ENCODE data around the gene MIS12.

MIS12 gene

GRCh38 chr17:5530265-5531084, 44.1 kb downstream of the MIS12 start:
- no peaks in the 10 kb centered on the region for H3K9me3 ChIP-seq (ENCODE audit: low read length)

DNA sequence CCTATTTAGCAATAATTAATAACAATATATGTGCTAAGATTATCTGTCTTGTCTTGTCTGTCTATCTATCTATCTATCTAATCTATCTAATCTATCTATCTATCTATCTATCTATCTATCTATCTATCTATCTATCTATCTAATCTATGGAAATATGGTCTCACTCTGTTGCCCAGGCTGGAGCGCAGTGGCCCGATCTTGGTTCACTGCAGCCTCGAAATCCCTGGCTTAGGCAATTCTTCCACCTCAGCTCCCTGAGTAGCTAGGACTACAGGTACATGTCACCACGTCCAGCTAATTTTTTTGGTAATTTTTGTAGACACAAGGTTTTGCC, 44.7 kb downstream of the MIS12 start:
- Histone ChIP-seq H3K4me1 (ENCODE audit: insufficient read depth, low read length) (peaks cover 18% of the 10 kb centered on the region), H3K9me3 (ENCODE audit: low read length) (no peaks in the 10 kb centered on the region)

More at GRCh38 chr17:5530265-5531084, 44.1 kb downstream of the MIS12 start:
- H3K36me3 ChIP-seq (ENCODE audit: insufficient read depth, low read length): no peaks in the 10 kb centered on the region
- no peak overlapping the region for H3K4me3 ChIP-seq (ENCODE audit: low read length)
- no peaks in the 10 kb centered on the region for H3K27me3 ChIP-seq (ENCODE audit: insufficient read depth, low read length)
- H2AFZ ChIP-seq (ENCODE audit: low read depth, low read length): no peak overlapping the region
- H3K4me1 ChIP-seq (ENCODE audit: insufficient read depth, low read length): peaks cover 18% of the 10 kb centered on the region

GRCh38 chr17:5532581-5532980, 46.2 kb downstream of the MIS12 start:
- Histone ChIP-seq H2AFZ (ENCODE audit: low read depth, low read length) (no peak overlapping the region), H3K27me3 (ENCODE audit: insufficient read depth, low read length) (no peaks in the 10 kb centered on the region), H3K4me3 (ENCODE audit: low read length) (no peak overlapping the region), H3K36me3 (ENCODE audit: insufficient read depth, low read length) (no peaks in the 10 kb centered on the region), H3K9me3 (ENCODE audit: low read length) (no peaks in the 10 kb centered on the region), H3K4me1 (ENCODE audit: insufficient read depth, low read length) (peaks cover 4% of the 10 kb centered on the region)

More for the DNA sequence above, 44.7 kb downstream of the MIS12 start:
- no peak overlapping the region for H3K4me3 ChIP-seq (ENCODE audit: low read length)
- H2AFZ ChIP-seq (ENCODE audit: low read depth, low read length): no peak overlapping the region
- no peaks in the 10 kb centered on the region for H3K27me3 ChIP-seq (ENCODE audit: insufficient read depth, low read length)
- no peaks in the 10 kb centered on the region for H3K36me3 ChIP-seq (ENCODE audit: insufficient read depth, low read length)

GRCh38 chr17:5533486-5534315, 47.3 kb downstream of the MIS12 start:
- Histone ChIP-seq H2AFZ (ENCODE audit: low read depth, low read length) (no peak overlapping the region), H3K4me1 (ENCODE audit: insufficient read depth, low read length) (no peaks in the 10 kb centered on the region), H3K4me3 (ENCODE audit: low read length) (no peak overlapping the region), H3K36me3 (ENCODE audit: insufficient read depth, low read length) (no peaks in the 10 kb centered on the region), H3K27me3 (ENCODE audit: insufficient read depth, low read length) (no peaks in the 10 kb centered on the region), H3K9me3 (ENCODE audit: low read length) (no peaks in the 10 kb centered on the region)

- H3K4me1 ChIP-seq (ENCODE audit: insufficient read depth, low read length): no peaks in the 10 kb centered on the region
- H3K4me3 ChIP-seq (ENCODE audit: low read length): no peak overlapping the region
- no peak overlapping the region for H2AFZ ChIP-seq (ENCODE audit: low read depth, low read length)
- no peaks in the 10 kb centered on the region for H3K9me3 ChIP-seq (ENCODE audit: low read length)
- no peaks in the 10 kb centered on the region for H3K27me3 ChIP-seq (ENCODE audit: insufficient read depth, low read length)
- H3K36me3 ChIP-seq (ENCODE audit: insufficient read depth, low read length): no peaks in the 10 kb centered on the region
Observed at GRCh38 chr17:5535436-5535835, 49.1 kb downstream of the MIS12 start.

GRCh38 chr17:5536866-5537650, 50.7 kb downstream of the MIS12 start:
- H3K4me3 ChIP-seq (ENCODE audit: low read length): no peak overlapping the region
- H3K4me1 ChIP-seq (ENCODE audit: insufficient read depth, low read length): no peaks in the 10 kb centered on the region
- H2AFZ ChIP-seq (ENCODE audit: low read depth, low read length): no peak overlapping the region
- H3K9me3 ChIP-seq (ENCODE audit: low read length): no peaks in the 10 kb centered on the region
- H3K36me3 ChIP-seq (ENCODE audit: insufficient read depth, low read length): no peaks in the 10 kb centered on the region
- no peaks in the 10 kb centered on the region for H3K27me3 ChIP-seq (ENCODE audit: insufficient read depth, low read length)

- Histone ChIP-seq H2AFZ (ENCODE audit: low read depth, low read length) (no peak overlapping the region), H3K4me3 (ENCODE audit: low read length) (no peak overlapping the region), H3K36me3 (ENCODE audit: insufficient read depth, low read length) (no peaks in the 10 kb centered on the region), H3K27me3 (ENCODE audit: insufficient read depth, low read length) (no peaks in the 10 kb centered on the region), H3K9me3 (ENCODE audit: low read length) (no peaks in the 10 kb centered on the region), H3K4me1 (ENCODE audit: insufficient read depth, low read length) (no peaks in the 10 kb centered on the region)
Observed at GRCh38 chr17:5539286-5539685, 52.9 kb downstream of the MIS12 start.

DNA sequence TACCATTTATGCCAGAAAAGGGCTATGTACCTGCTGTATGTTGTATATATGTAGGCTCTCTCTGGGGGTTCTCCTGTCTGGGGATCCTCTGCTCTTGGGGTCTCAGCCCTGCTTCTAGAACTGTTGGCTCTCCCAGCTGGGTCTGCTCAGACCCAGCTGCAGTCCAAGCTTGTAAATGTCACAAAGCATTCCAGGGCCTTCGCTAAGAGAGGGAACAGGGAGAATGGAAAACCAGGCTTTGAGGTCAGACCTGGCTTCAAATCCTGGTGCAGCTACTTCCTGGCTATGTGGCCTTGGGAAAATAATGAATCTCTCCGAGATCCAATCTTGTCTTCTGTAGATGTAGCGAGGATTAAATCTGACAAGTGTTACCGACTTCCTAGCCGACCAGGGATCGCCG, 54.0 kb downstream of the MIS12 start:
- Histone ChIP-seq H3K4me1 (ENCODE audit: insufficient read depth, low read length) (no peaks in the 10 kb centered on the region), H3K4me3 (ENCODE audit: low read length) (no peak overlapping the region), H3K36me3 (ENCODE audit: insufficient read depth, low read length) (no peaks in the 10 kb centered on the region), H3K27me3 (ENCODE audit: insufficient read depth, low read length) (no peaks in the 10 kb centered on the region), H3K9me3 (ENCODE audit: low read length) (no peaks in the 10 kb centered on the region), H2AFZ (ENCODE audit: low read depth, low read length) (no peak overlapping the region)

Data from neuron (in vitro differentiated cells).